SHP77 (cell line): ENCODE measurements around the gene ATP10B.
"Not testable (repeated sequence)": the region's sequence is repeated elsewhere in the genome, so short reads cannot be mapped to it uniquely, and the experiment has no call there.

Source experiments
- DNase-seq, 2 experiments: peaks; one replicate each; lab custom pipeline; 2025; lab: John Stamatoyannopoulos, UW

Gene ATP10B

GRCh38 chr5:160831801-160832200 is 20.2 kb downstream of the ATP10B start:
- no peak for DNase-seq

- DNase-seq, result no peak
These were observed 27.6 kb downstream of the ATP10B start for GRCh38 chr5:160824301-160825001.

GRCh38 chr5:160812996-160813395 is 39.0 kb downstream of the ATP10B start:
- not testable (repeated sequence) for DNase-seq

GRCh38 chr5:160805376-160805775 is 46.6 kb downstream of the ATP10B start:
- no peak for DNase-seq

GRCh38 chr5:160802592-160802991 is 49.4 kb downstream of the ATP10B start:
- DNase-seq, result no peak

- DNase-seq, result no peak
These were observed 51.4 kb downstream of the ATP10B start for GRCh38 chr5:160800375-160801275.

GRCh38 chr5:160799184-160799583 is 52.8 kb downstream of the ATP10B start:
- peak in 1 of 2 experiments; percentile 2 for DNase-seq

GRCh38 chr5:160797020-160797419 is 55.0 kb downstream of the ATP10B start:
- DNase-seq, result no peak

- no peak for DNase-seq
These were observed 58.5 kb downstream of the ATP10B start for GRCh38 chr5:160793530-160793899.

- no peak for DNase-seq
These were observed 59.1 kb downstream of the ATP10B start for GRCh38 chr5:160792732-160793529.

GRCh38 chr5:160792281-160792680 is 59.7 kb downstream of the ATP10B start:
- no peak for DNase-seq

- DNase-seq, result no peak
These were observed 62.7 kb downstream of the ATP10B start for GRCh38 chr5:160789219-160789859.

- no peak for DNase-seq
These were observed 63.8 kb downstream of the ATP10B start for GRCh38 chr5:160788102-160788660.

- DNase-seq, result peak; percentile 35 to 54
These were observed 64.8 kb downstream of the ATP10B start for GRCh38 chr5:160787240-160787639.

- no peak for DNase-seq
These were observed 77.2 kb downstream of the ATP10B start for GRCh38 chr5:160774666-160775315.

- DNase-seq, result no peak
These were observed 78.2 kb downstream of the ATP10B start for GRCh38 chr5:160773646-160774410.

GRCh38 chr5:160772854-160773253 is 79.2 kb downstream of the ATP10B start:
- DNase-seq, result no peak

- no peak for DNase-seq
These were observed 81.3 kb downstream of the ATP10B start for GRCh38 chr5:160770718-160771117.

- peak; percentile 75 to 76 for DNase-seq
These were observed 82.7 kb downstream of the ATP10B start for GRCh38 chr5:160769301-160769700.

GRCh38 chr5:160767062-160767461 is 84.9 kb downstream of the ATP10B start:
- DNase-seq, result no peak
